Liver (tissue), 9 donors: ENCODE measurements around the gene ZSWIM7. TPM values are rescaled to one million over a fixed set of nuclear protein-coding genes. Genes with fewer than 3 reads are reported as not detected.

Experiments used
- DNase-seq: peaks from one replicate; pipeline ENCODE4 v3.0.0-alpha.2; 2017; ENCODE audit warnings: low spot score
- H3K27ac ChIP-seq, 2 donors: one replicate each; pipeline ENCODE4 v1.7.0; 2013; ENCODE audit warnings: inconsistent platforms in 2 of 2, low read length in 2 of 2, control low read depth in 1 of 2, low read depth in 1 of 2, mild to moderate bottlenecking in 1 of 2
- H3K27me3 ChIP-seq, 4 donors: one replicate each; pipeline versions ENCODE4 v1.6.1 to v1.7.0; 2013; ENCODE audit warnings: low read length in 3 of 4, inconsistent platforms in 1 of 4, mild to moderate bottlenecking in 1 of 4, moderate library complexity in 1 of 4; ENCODE audit not compliant: control insufficient read depth in 4 of 4, insufficient read depth in 4 of 4
- H3K36me3 ChIP-seq, 4 donors: one replicate each; pipeline versions ENCODE4 v1.6.1 to v1.7.0; 2013; ENCODE audit warnings: low read length in 3 of 4, mild to moderate bottlenecking in 3 of 4, low read depth in 1 of 4, moderate library complexity in 1 of 4; ENCODE audit not compliant: control insufficient read depth in 4 of 4, insufficient read depth in 3 of 4
- H3K4me1 ChIP-seq, 4 donors: one replicate each; pipeline versions ENCODE4 v1.6.1 to v1.7.0; 2013; ENCODE audit warnings: low read length in 3 of 4, mild to moderate bottlenecking in 3 of 4, moderate library complexity in 1 of 4; ENCODE audit not compliant: control insufficient read depth in 4 of 4, insufficient read depth in 4 of 4
- H3K4me3 ChIP-seq, 3 donors: one replicate each; pipeline versions ENCODE4 v1.6.1 to v1.7.0; 2013; ENCODE audit warnings: low read length in 3 of 3, control low read depth in 1 of 3, low read depth in 1 of 3, mild to moderate bottlenecking in 1 of 3
- H3K9ac ChIP-seq, 2 donors: one replicate each; pipeline ENCODE4 v1.7.0; 2013; ENCODE audit warnings: low read length in 2 of 2, mild to moderate bottlenecking in 2 of 2, moderate library complexity in 2 of 2, control low read depth in 1 of 2, low read depth in 1 of 2
- H3K9me3 ChIP-seq, 4 donors: one replicate each; pipeline versions ENCODE4 v1.6.1 to v1.7.0; 2013; ENCODE audit warnings: low read length in 3 of 4; ENCODE audit not compliant: control insufficient read depth in 4 of 4
- ATF3 ChIP-seq: IDR thresholded peaks from 2 replicates; pipeline ENCODE4 v1.6.1; 2016; ENCODE audit warnings: antibody characterized with exemption
- CTCF ChIP-seq: fragments of 150-350 bp; IDR thresholded peaks from 2 replicates; pipeline ENCODE4 v1.5.1; 2017; ENCODE audit warnings: improper control_type of control experiment, low read depth, low read length; ENCODE audit not compliant: missing input control
- EGR1 ChIP-seq, 2 donors: IDR thresholded peaks; 2 replicates each; pipeline ENCODE4 v1.6.1; 2016 to 2018; ENCODE audit warnings: antibody characterized with exemption in 2 of 2, low read depth in 2 of 2
- FOXA1 ChIP-seq: IDR thresholded peaks from 2 replicates; pipeline ENCODE4 v1.6.1; 2016; ENCODE audit warnings: antibody characterized with exemption
- FOXA2 ChIP-seq: IDR thresholded peaks from 2 replicates; pipeline ENCODE4 v1.6.1; 2016; ENCODE audit warnings: antibody characterized with exemption
- GABPA ChIP-seq, 2 donors: IDR thresholded peaks in 1 of 2; conservative IDR thresholded peaks in 1 of 2; 2 replicates each; pipeline ENCODE4 v1.6.1; 2016; ENCODE audit warnings: antibody characterized with exemption in 2 of 2, mild to moderate bottlenecking in 1 of 2, moderate library complexity in 1 of 2
- HNF4A ChIP-seq, 2 donors: conservative IDR thresholded peaks; 2 replicates each; pipeline ENCODE4 v1.6.1; 2016; ENCODE audit warnings: antibody characterized with exemption in 2 of 2, mild to moderate bottlenecking in 2 of 2
- HNF4G ChIP-seq: IDR thresholded peaks from 2 replicates; pipeline ENCODE4 v1.6.1; 2016; ENCODE audit warnings: antibody characterized with exemption
- JUND ChIP-seq, 2 donors: IDR thresholded peaks; 2 replicates each; pipeline ENCODE4 v1.6.1; 2016; ENCODE audit warnings: antibody characterized with exemption in 2 of 2
- MAX ChIP-seq: IDR thresholded peaks from 2 replicates; pipeline ENCODE4 v1.6.1; 2016; ENCODE audit warnings: antibody characterized with exemption
- NR2F2 ChIP-seq: IDR thresholded peaks from 2 replicates; pipeline ENCODE4 v1.6.1; 2016; ENCODE audit warnings: antibody characterized with exemption
- RAD21 ChIP-seq, 2 donors: IDR thresholded peaks; 2 replicates each; pipeline ENCODE4 v1.6.1; 2016; ENCODE audit warnings: antibody characterized with exemption in 2 of 2, mild to moderate bottlenecking in 2 of 2
- REST ChIP-seq: IDR thresholded peaks from 2 replicates; pipeline ENCODE4 v1.6.1; 2016; ENCODE audit warnings: antibody characterized with exemption, mild to moderate bottlenecking
- RXRA ChIP-seq, 2 donors: IDR thresholded peaks; 2 replicates each; pipeline ENCODE4 v1.6.1; 2017 to 2018; ENCODE audit warnings: antibody characterized with exemption in 2 of 2, mild to moderate bottlenecking in 1 of 2
- SP1 ChIP-seq: IDR thresholded peaks from 2 replicates; pipeline ENCODE4 v1.6.1; 2018; ENCODE audit warnings: antibody characterized with exemption, mild to moderate bottlenecking
- TAF1 ChIP-seq: conservative IDR thresholded peaks from 2 replicates; pipeline ENCODE4 v1.6.1; 2016; ENCODE audit warnings: antibody characterized with exemption, mild to moderate bottlenecking
- YY1 ChIP-seq: IDR thresholded peaks from 2 replicates; pipeline ENCODE4 v1.6.1; 2016; ENCODE audit warnings: antibody characterized with exemption, mild to moderate bottlenecking
- ZBTB33 ChIP-seq: IDR thresholded peaks from 2 replicates; pipeline ENCODE4 v1.6.1; 2016; ENCODE audit warnings: antibody characterized with exemption
- WGBS: extraction: QIAGEN DNeasy Blood & Tissue Kit; methylation state at CpG from one replicate; pipeline ENCODE4 v1.1.7; 2013; 5-methylcytosine and 5-hydroxymethylcytosine counted together
- polyA plus RNA-seq, 2 donors: library from polyadenylated mRNA; stranded (reverse) in 1 of 2; unstranded in 1 of 2; fragments of 200-250 nt in 1 of 2; fragments of >200 nt in 1 of 2; fragmentation: Nextera tagmentation in 1 of 2; extraction: Ambion mirVana in 1 of 2; gene quantifications; one replicate each; pipeline versions ENCODE4 v1.2.1 to v1.2.3, GENCODE V29; 2013 to 2015
- total RNA-seq, 2 donors: library from RNA; depleted of rRNA; stranded (reverse); fragments of >200 nt; gene quantifications; one replicate each; pipeline ENCODE4 v1.2.3, GENCODE V29; 2014
- donor health status: healthy.
- donor health status: healthy.
- donor health status: healthy.
- donor health status: healthy.
- donor health status: healthy.

Gene ZSWIM7
- total and polyA plus RNA-seq, 4 donors: 7.1 to 27.0 (median 13.8) TPM

- no peaks in the 10 kb centered on the region for H3K36me3 ChIP-seq
- peaks cover 3 to 11% (median 7%) of the 10 kb centered on the region in 4 donors for H3K4me1 ChIP-seq
- TF ChIP-seq HNF4G (no peak), ZBTB33 (no peak), FOXA2 (no peak), EGR1 (IDR thresholded peaks at IDR 0.05; ENCODE audit: low read depth in 2 of 2) (no peak)
- WGBS: 94% methylated on average over 4 of the region's 4 CpGs
- H3K27me3 ChIP-seq: no peaks in the 10 kb centered on the region
- H3K9ac ChIP-seq: no peak overlapping the region
- DNase-seq: no peak
- H3K4me3 ChIP-seq: no peak overlapping the region
- no peak overlapping the region for H3K27ac ChIP-seq
- no peaks in the 10 kb centered on the region for H3K9me3 ChIP-seq
Measured at GRCh38 chr17:15963670-15964110, 35.8 kb downstream of the ZSWIM7 start.

- Histone ChIP-seq H3K9me3 (no peaks in the 10 kb centered on the region), H3K27me3 (no peaks in the 10 kb centered on the region), H3K36me3 (no peaks in the 10 kb centered on the region), H3K4me1 (no peaks in the 10 kb centered on the region), H3K27ac (no peak overlapping the region), H3K9ac (no peak overlapping the region), H3K4me3 (no peak overlapping the region)
- no peak for TF ChIP-seq ATF3
- TF ChIP-seq REST: no peak
- TF ChIP-seq JUND (IDR thresholded peaks at IDR 0.05): no peak
- TF ChIP-seq YY1: no peak
- no peak for TF ChIP-seq NR2F2
- TF ChIP-seq RAD21 (IDR thresholded peaks at IDR 0.05): no peak
- TF ChIP-seq EGR1 (IDR thresholded peaks at IDR 0.05; ENCODE audit: low read depth in 2 of 2): no peak
- no peak for TF ChIP-seq SP1
- no peak for TF ChIP-seq FOXA1
- no peak for TF ChIP-seq FOXA2
- no peak for TF ChIP-seq TAF1
- TF ChIP-seq MAX: no peak
- no peak for TF ChIP-seq HNF4A (conservative IDR thresholded peaks at IDR 0.05)
- no peak for TF ChIP-seq HNF4G
- TF ChIP-seq GABPA (IDR thresholded peaks at IDR 0.05 in 1 of 2, conservative IDR thresholded peaks at IDR 0.05 in 1 of 2): no peak
- no peak for TF ChIP-seq CTCF
- no peak for TF ChIP-seq RXRA (IDR thresholded peaks at IDR 0.05)
- TF ChIP-seq ZBTB33: no peak
- no peak for DNase-seq
- 85% methylated on average over 4 of the region's 4 CpGs for WGBS
Measured at GRCh38 chr17:15958484-15958854, 41.0 kb downstream of the ZSWIM7 start.
